Tongue (tissue), 2 donors: ENCODE results near the gene DSC1. TPM values are rescaled to one million over a fixed set of nuclear protein-coding genes. Genes with fewer than 3 reads are reported as not detected.
A peak's percentile ranks its signal among the peaks of the same experiment; 100 is the strongest.
"Not testable (repeated sequence)": the region's sequence is repeated elsewhere in the genome, so short reads cannot be mapped to it uniquely, and the experiment has no call there.

Source experiments
- DNase-seq: peaks from one replicate; pipeline ENCODE4 v3.0.0-alpha.2; 2015
- total RNA-seq: library from RNA; depleted of rRNA; stranded (reverse); fragments of >200 nt; gene quantifications from one replicate; pipeline ENCODE4 v1.2.3, GENCODE V29; 2014

Gene DSC1
- total RNA-seq, 1 donor from 2014 or later = 1.1 TPM

DNA sequence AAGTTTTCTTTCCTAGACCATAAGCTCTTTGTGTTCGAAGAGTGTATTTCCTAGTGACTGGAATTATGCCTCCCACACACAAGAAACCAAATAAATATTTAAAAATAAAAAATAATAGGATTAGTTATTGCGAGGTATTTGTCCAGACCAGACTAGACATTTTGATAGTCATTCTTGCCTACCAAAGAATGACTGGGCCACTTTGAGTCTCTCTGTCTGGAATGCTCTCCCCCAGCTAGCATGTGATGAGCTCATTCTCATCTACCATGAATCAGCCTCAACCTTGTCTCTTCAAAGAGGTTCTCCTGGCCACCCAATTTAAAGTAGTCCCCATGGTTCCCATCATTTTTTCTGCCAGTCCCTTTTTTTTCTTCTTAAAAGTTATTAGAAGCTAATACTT is 13.9 kb upstream of the DSC1 start:
- DNase-seq = no peak

GRCh38 chr18:31171144-31171839 is 8.6 kb upstream of the DSC1 start:
- DNase-seq = no peak

DNA sequence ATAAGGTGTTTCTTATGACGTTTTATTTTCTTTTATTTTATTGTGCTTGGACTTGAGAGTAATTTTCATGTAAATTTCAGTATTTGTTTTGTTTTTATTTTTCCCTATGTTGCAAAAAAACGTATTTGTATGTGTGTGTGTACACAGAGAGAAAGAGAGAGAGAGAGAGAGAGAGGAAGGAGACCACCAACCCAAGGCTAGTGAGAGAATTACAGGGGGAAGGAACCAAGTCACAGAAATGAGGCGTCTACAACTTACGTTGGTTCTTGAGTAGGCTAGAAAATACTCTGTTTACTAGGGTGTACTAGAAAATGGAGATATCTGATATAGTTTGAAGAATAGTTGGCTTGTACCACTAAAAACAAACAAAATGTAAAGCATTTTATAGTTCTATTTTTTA is 7.7 kb upstream of the DSC1 start:
- no peak for DNase-seq

GRCh38 chr18:31162419-31162793 is 250 bp downstream of the DSC1 start:
- no peak for DNase-seq

GRCh38 chr18:31161757-31162418 is 768 bp downstream of the DSC1 start:
- DNase-seq = no peak

GRCh38 chr18:31156821-31157763 is 5.6 kb downstream of the DSC1 start:
- peak; percentile 38 for DNase-seq

DNA sequence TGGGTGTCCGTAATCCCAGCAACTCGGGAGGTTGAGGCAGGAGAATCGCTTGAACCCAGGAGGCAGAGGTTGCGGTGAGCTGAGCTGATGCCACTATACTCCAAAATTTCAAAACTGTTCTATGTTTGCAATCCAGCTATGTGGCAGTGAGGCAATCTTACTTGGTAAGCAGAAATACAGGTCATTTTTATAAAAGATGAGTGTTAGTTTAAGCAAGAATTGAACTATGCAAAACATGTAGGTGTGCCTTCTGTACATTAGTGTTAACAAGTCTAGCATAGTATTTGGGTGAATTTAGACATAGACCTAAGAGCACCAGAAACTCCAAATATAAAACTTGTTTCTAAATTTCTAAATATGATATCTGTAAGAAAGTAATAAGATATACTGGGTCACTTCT is 7.2 kb downstream of the DSC1 start:
- no peak for DNase-seq

DNA sequence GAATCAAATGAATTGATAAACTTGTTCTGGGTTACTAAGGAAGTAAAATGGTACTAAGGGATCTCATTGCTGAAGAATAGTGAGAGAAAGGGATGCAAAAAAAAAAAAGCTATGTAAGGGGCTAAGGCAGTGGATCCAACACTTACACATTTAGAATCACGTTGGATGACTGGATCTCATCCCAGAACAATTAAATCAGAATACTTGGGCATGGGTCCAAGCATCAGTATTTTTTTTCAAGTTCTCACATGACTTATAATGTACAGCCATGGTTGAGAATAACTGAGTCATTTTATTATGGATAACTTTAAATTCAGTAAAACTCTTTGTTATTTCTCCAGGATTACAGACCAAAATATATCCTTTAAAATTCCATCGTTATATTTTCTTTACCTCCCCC is 8.5 kb downstream of the DSC1 start:
- DNase-seq = no peak

GRCh38 chr18:31149351-31149750 is 13.3 kb downstream of the DSC1 start:
- DNase-seq = no peak

DNA sequence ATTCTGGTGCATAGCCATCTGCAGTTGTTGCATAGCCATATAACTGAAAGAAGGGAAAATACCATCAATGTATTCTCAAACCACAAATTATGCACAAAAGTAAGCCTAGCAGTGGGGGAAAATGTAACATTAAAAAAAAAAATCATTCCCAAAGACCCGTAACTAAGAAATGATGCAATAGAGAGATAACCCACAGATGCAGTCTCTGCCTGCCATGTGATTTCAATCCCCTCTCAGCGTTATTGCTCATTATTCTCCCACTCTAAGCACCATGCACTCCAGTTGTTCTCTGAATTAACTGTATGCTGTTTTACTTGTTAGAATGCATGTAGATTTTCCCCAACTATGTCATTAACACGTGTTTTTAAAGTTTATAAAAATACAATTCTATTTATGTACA is 14.1 kb downstream of the DSC1 start:
- DNase-seq = no peak

DNA sequence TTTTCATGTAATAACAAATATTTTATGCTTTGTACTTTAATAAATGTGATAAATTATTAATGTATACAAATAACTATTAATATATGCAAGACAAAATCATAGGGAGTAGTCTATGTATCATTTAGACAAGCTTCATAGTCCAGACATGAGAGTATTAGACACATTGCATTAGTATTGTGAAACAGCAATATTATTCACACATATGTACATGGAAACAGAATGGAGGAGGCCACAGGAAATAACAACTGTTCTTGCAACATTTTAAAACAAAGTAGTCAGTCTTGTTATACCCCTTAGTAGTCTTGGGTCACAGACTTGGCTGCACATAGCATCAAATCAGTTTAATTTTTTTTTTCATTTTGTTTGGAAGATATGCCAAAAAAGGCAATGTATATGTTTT is 15.8 kb downstream of the DSC1 start:
- DNase-seq = no peak

- no peak for DNase-seq
Observed at GRCh38 chr18:31143025-31143424, 19.6 kb downstream of the DSC1 start.

- DNase-seq = no peak
Observed at GRCh38 chr18:31138709-31139108, 23.9 kb downstream of the DSC1 start.

DNA sequence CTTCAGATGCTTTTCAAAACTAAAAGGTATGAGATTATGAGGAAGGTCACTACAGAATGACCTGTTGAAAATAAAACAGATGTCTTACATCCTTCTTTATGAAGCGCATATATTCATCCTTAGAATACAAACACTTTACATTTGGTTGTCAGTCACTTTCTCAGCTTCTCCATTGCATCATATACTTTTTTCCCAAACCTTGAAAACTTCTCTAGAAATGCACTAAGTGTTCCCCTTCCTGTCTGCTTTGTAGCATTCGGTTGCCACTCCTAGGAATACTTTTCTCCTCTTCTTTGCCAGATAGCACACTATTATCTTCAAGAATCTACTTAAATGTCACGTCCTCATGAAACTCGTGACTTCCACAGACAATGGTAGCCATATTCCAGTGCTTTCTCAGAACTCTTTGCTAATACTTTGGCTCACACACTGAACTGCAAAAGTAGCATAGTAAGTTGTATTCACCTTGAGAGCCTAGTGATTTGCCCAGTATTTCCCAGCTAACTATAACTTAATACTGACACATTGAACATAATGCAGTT is 27.6 kb downstream of the DSC1 start:
- DNase-seq = no peak

DNA sequence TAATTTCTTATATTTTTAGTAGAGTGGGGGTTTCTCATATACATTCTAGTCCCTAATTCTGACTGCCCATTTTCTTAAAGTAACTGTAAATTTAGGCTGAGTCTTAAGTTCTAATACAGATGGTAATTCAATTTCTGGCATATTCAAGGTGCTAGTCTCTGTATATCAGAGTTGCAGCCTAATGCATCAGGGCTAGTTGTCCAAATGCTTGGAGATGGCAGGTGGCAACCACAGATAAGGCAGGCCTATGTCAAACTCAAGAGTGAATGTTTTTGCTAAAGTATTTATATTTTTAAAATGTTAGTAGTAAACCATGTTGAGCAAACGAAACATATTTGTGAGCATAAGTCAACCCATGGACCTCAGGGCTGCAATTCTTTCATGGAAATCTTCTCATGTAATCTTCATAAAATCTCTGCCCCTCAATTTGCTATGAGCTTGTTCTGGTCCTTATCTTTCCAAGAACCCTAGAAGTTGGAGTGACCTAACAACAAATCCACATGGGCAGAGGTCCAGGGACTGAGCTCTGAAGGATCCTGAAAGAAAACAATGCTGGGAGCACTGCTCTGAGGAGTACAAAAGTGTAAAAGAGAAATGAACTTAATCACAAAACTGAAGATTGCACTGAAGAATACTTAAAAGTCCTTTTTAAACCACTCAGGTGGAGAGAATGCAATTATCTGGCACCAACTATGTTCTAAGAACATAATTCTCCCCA is 33.1 kb downstream of the DSC1 start:
- no peak for DNase-seq

DNA sequence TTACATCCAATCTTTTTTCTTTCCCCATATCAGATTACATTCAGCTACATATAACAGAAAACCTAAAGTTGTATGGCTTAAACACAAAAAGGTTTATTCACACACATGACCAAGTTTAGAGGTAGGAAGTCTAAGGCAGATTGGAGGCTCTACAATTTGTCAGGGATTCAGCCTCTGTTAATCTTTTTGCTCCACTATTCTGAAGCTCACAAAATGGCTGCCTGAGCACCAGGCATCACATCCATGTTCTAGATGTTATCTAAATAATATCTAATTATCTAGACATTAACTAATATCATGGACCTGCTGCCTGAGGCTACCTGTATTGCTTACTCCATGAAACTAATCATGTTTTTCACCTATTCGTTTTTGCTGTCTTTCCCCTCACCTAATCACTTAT is 36.8 kb downstream of the DSC1 start:
- DNase-seq = no peak

GRCh38 chr18:31123125-31123524 is 39.5 kb downstream of the DSC1 start:
- DNase-seq = not testable (repeated sequence)

DNA sequence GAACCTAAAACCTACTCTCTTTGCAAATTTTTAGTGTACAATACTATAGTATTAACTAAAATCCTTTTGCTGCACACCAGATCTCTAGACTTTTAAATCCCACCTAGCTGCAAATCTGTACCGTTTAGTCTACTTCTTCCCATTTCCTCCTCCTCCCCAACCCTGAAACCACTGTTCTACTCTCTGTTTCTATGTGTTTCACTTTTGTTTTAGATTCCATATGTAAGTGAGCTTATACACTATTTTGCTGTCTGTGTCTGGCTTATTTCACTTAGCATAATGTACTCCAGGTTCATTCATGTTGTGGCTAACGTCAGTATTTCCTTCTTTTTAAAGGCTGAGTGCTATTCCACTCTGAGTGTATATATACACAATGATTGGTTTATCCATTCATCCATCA is 42.1 kb downstream of the DSC1 start:
- no peak for DNase-seq

GRCh38 chr18:31116853-31117595 is 45.6 kb downstream of the DSC1 start:
- no peak for DNase-seq

GRCh38 chr18:31112804-31113203 is 49.9 kb downstream of the DSC1 start:
- no peak for DNase-seq

DNA sequence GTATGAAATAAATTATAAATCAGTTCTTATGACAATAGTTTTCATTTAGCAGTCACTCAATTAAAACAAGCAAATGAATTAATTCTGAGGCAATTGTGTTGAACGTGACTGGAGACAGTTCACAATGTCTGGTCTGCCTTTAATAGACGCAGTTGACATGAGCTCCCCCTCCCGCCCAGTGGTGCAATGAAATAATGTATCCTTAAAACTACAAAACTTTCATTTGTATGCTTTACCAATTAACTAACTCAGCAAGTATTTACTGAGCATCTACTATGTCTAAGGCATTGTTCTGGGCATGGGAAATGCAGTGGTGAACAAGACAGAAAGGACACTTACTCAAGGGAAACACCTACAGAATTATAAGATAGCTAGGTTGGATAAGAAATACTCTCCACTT is 56.9 kb downstream of the DSC1 start:
- DNase-seq = no peak
